GM13976 (cell line): ENCODE results near the gene SYNJ2.
A peak's percentile ranks its signal among the peaks of the same experiment; 100 is the strongest.

ENCODE experiments used
- DNase-seq: peaks from one replicate; pipeline ENCODE4 v3.0.0; 2012; ENCODE audit warnings: low spot score
- CTCF ChIP-seq: IDR thresholded peaks from 2 replicates; pipeline ENCODE4 v1.5.1; 2012; ENCODE audit warnings: borderline replicate concordance, mild to moderate bottlenecking; ENCODE audit not compliant: insufficient read depth; ENCODE audit errors: extremely low read depth, missing control alignments, control extremely low read depth
- in situ Hi-C: fragments of 300-500 bp; cut with MboI; formaldehyde crosslinking; loops from one replicate; pipeline ENCODE4 v1.12.0; 2022; ENCODE audit warnings: low sequenced_read_pairs, mixed read lengths, inconsistent platforms; ENCODE audit not compliant: unreplicated experiment

SYNJ2 gene

GRCh38 chr6:157987788-157988699 lies 6.4 kb downstream of the SYNJ2 start:
- no peak for TF ChIP-seq CTCF
- in situ Hi-C loops = no loop called here
- DNase-seq = no peak

DNA sequence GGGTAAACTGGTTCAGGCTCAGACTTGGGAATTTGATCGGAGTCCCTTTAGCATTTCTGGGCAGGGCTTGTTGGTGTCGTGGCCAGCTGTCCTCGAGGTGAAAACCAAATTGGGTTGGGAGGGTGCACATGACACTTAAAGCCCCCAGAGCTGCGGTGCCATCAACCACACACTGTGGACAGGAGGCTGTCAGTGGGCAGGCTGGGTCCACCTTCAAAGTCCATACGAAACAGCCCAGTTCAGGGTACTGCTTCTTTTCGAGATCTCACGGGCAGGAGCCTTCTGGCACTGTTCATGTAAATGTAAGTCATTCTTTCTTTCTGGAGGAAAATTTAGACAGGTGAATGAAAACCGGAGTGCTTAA lies 7.0 kb downstream of the SYNJ2 start:
- no peak for TF ChIP-seq CTCF
- in situ Hi-C loops = no loop called here
- no peak for DNase-seq

DNA sequence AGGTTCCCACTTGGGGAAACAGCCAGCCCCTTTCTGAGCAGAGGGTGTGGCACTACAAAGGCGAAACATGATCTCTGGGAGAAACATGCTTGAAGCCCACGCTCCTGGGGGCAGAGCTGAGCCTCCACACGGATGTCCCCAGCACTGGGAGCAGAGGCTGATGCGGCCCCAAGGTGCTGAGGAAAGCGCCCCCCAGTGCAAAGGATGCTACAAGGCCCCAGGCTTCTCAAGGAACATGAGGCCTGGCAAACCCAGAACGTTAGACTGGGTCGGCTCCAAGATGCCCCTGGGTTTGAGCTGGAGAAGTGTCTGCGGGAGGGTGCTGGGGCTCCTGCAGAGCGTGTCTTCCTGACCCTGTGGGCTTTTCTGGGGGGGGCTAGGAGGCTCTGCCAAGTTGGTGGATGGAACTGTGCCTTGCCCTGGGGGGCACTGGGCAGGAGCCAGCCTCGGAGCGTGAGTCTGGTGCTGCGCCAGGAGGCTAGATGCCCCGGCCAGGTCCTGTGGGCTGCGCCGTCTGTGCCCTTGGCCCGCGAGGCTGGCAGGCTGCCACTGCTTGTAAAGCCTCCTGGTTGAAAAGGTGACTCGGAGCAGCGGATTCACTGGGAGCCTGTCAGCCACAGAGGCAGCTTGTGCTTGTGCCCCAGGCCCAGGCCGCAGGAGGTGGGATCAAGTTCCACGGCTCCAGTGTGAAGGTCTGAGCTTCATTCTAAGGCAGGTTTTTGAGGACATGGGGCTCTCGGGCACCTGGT lies 8.1 kb downstream of the SYNJ2 start:
- TF ChIP-seq CTCF = no peak
- in situ Hi-C loops = no loop called here
- DNase-seq = no peak

DNA sequence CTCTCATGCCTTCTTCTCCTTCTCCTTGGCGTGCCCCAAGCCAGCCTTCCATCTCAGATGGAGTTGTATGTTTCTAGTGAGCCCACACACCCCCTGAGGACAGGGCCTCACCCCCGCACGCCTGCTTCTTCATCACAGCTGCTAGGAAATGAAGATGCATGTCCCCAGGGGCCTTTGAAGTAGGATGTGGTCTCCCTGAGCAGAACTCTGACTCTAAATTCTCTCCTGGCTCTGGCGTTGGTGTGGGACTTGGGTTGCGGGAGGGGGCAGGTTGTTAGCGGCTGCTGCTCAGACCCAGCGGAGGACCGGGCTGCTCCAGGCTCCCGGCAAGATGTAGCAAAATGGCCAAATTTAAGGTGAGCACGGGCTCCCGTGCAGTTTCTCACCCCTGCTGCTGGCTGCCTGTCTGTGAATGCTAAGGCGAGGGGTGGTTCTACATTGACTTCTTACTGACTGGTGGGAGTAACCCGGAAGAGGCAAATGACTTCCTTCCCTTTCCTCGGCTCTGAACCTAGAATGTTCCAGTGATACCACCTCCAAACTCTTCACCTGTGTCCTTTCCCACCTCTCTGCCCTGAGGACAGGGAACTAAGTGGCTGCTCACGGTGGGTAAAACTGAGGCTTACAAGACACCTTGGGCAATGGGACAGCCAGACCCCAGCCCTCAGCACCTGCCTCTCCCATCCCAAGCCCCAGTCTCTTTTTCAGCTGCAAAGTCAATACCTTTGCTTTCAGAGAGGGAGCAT lies 8.8 kb downstream of the SYNJ2 start:
- in situ Hi-C loops = no loop called here
- peak; percentile 53 for DNase-seq
- no peak for TF ChIP-seq CTCF

GRCh38 chr6:157991067-157991432 lies 9.4 kb downstream of the SYNJ2 start:
- DNase-seq = no peak
- in situ Hi-C loops = no loop called here
- TF ChIP-seq CTCF = no peak

DNA sequence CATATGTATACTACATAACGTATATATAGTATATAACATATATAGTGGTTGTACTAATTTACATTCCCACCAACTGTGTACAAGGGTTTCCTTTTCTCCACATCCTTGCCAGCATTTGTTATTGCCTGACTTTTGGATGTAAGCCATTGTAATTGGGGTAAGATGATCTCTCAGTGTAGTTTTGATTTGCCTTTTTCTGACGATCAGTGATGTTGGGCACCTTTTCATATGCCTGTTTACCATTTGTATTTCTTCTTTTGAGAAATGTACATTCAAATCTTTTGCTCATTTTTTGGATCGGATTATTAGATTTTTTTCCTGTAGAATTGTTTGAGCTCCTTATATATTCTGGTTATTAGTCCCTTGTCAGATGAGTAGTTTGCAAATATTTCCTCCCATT lies 11.4 kb downstream of the SYNJ2 start:
- TF ChIP-seq CTCF = no peak
- in situ Hi-C loops = no loop called here
- DNase-seq = no peak
